Neuronal stem cell (in vitro differentiated cells): ENCODE measurements around the gene SHMT2.
A peak's percentile ranks its signal among the peaks of the same experiment; 100 is the strongest.

ENCODE experiments used
- DNase-seq: peaks from one replicate; pipeline ENCODE4 v3.0.0-alpha.2; 2013; ENCODE audit warnings: low spot score
- H2AFZ ChIP-seq: one replicate; pipeline ENCODE4 v1.6.1; 2013; ENCODE audit warnings: mild to moderate bottlenecking, low read length, inconsistent platforms
- H2AK5ac ChIP-seq: 2 replicates; pipeline ENCODE4 v1.6.1; 2013; ENCODE audit warnings: low read depth, mild to moderate bottlenecking, inconsistent platforms, low read length, moderate library complexity, mixed read lengths
- H2BK120ac ChIP-seq: 2 replicates; pipeline ENCODE4 v1.6.1; 2013; ENCODE audit warnings: low read depth, mild to moderate bottlenecking, inconsistent platforms, low read length, moderate library complexity, mixed read lengths
- H2BK12ac ChIP-seq: one replicate; pipeline ENCODE4 v1.6.1; 2013; ENCODE audit warnings: low read length, inconsistent platforms
- H2BK15ac ChIP-seq: 2 replicates; pipeline ENCODE4 v1.6.1; 2013; ENCODE audit warnings: mild to moderate bottlenecking, low read length, inconsistent platforms, mixed read lengths
- H2BK5ac ChIP-seq: one replicate; pipeline ENCODE4 v1.6.1; 2013; ENCODE audit warnings: inconsistent platforms, mild to moderate bottlenecking, low read length, moderate library complexity
- H3K14ac ChIP-seq: one replicate; pipeline ENCODE4 v1.6.1; 2013; ENCODE audit warnings: low read length, inconsistent platforms
- H3K18ac ChIP-seq: 2 replicates; pipeline ENCODE4 v1.6.1; 2013; ENCODE audit warnings: low read length, inconsistent platforms
- H3K23ac ChIP-seq: 2 replicates; pipeline ENCODE4 v1.6.1; 2013; ENCODE audit warnings: low read depth, mild to moderate bottlenecking, mixed read lengths, low read length, inconsistent platforms; ENCODE audit not compliant: poor library complexity
- H3K27ac ChIP-seq: replicated peaks from 3 replicates; pipeline ENCODE4 v1.5.1; 2013; ENCODE audit warnings: low read length, inconsistent platforms
- H3K27me3 ChIP-seq, 3 experiments: 2 replicates each; pipeline ENCODE4 v1.6.1; 2013; ENCODE audit warnings: low read length in 3 of 3, mild to moderate bottlenecking in 2 of 3, inconsistent platforms in 1 of 3, low read depth in 1 of 3, mixed read lengths in 1 of 3, moderate library complexity in 1 of 3; ENCODE audit not compliant: control insufficient read depth in 3 of 3, insufficient read depth in 3 of 3
- H3K36me3 ChIP-seq, 2 donors: replicated peaks in 1 of 2; 2 replicates each; pipeline ENCODE4 v1.6.1; 2013; ENCODE audit warnings: low read length in 2 of 2; ENCODE audit not compliant: control insufficient read depth in 2 of 2, insufficient read depth in 2 of 2
- H3K4ac ChIP-seq: 2 replicates; pipeline ENCODE4 v1.6.1; 2013; ENCODE audit warnings: inconsistent platforms, mild to moderate bottlenecking, low read length, moderate library complexity
- H3K4me1 ChIP-seq, 2 donors: 1 replicate in 1 of 2; 2 replicates in 1 of 2; pipeline ENCODE4 v1.6.1; 2013; ENCODE audit warnings: low read length in 2 of 2, low read depth in 1 of 2; ENCODE audit not compliant: control insufficient read depth in 2 of 2, insufficient read depth in 1 of 2
- H3K4me2 ChIP-seq: one replicate; pipeline ENCODE4 v1.6.1; 2013; ENCODE audit warnings: mild to moderate bottlenecking, low read length, inconsistent platforms; ENCODE audit not compliant: insufficient read depth, poor library complexity, severe bottlenecking
- H3K4me3 ChIP-seq, 2 donors: 2 replicates each; pipeline ENCODE4 v1.5.1; 2013; ENCODE audit warnings: low read length in 2 of 2, mild to moderate bottlenecking in 2 of 2, inconsistent platforms in 1 of 2, moderate library complexity in 1 of 2
- H3K79me1 ChIP-seq: one replicate; pipeline ENCODE4 v1.6.1; 2013; ENCODE audit warnings: low read depth, mild to moderate bottlenecking, inconsistent platforms, low read length, moderate library complexity
- H3K9ac ChIP-seq: one replicate; pipeline ENCODE4 v1.6.1; 2013; ENCODE audit warnings: mild to moderate bottlenecking, low read depth, low read length, inconsistent platforms; ENCODE audit not compliant: poor library complexity
- H3K9me3 ChIP-seq, 2 donors: replicated peaks in 1 of 2; 2 replicates each; pipeline versions ENCODE3 to v1.6.1; 2013; ENCODE audit warnings: low read length in 2 of 2, mild to moderate bottlenecking in 2 of 2, inconsistent platforms in 1 of 2, low read depth in 1 of 2, mixed read lengths in 1 of 2, moderate library complexity in 1 of 2; ENCODE audit not compliant: control insufficient read depth in 2 of 2, insufficient read depth in 1 of 2
- H4K8ac ChIP-seq: one replicate; pipeline ENCODE4 v1.6.1; 2013; ENCODE audit warnings: low read depth, mild to moderate bottlenecking, inconsistent platforms, low read length, moderate library complexity
- H4K91ac ChIP-seq: one replicate; pipeline ENCODE4 v1.6.1; 2013; ENCODE audit warnings: low read length, low read depth, mild to moderate bottlenecking, inconsistent platforms; ENCODE audit not compliant: poor library complexity
- WGBS, 2 donors: extraction: QIAGEN DNeasy Blood & Tissue Kit; methylation state at CpG; one replicate each; pipeline ENCODE4 v1.1.7; 2013; ENCODE audit warnings: missing lambda C conversion rate in 2 of 2, mixed read lengths in 1 of 2; ENCODE audit not compliant: insufficient read length in 2 of 2, insufficient replicate concordance in 1 of 2; ENCODE audit errors: extremely low coverage in 2 of 2; 5-methylcytosine and 5-hydroxymethylcytosine counted together

SHMT2 gene

DNA sequence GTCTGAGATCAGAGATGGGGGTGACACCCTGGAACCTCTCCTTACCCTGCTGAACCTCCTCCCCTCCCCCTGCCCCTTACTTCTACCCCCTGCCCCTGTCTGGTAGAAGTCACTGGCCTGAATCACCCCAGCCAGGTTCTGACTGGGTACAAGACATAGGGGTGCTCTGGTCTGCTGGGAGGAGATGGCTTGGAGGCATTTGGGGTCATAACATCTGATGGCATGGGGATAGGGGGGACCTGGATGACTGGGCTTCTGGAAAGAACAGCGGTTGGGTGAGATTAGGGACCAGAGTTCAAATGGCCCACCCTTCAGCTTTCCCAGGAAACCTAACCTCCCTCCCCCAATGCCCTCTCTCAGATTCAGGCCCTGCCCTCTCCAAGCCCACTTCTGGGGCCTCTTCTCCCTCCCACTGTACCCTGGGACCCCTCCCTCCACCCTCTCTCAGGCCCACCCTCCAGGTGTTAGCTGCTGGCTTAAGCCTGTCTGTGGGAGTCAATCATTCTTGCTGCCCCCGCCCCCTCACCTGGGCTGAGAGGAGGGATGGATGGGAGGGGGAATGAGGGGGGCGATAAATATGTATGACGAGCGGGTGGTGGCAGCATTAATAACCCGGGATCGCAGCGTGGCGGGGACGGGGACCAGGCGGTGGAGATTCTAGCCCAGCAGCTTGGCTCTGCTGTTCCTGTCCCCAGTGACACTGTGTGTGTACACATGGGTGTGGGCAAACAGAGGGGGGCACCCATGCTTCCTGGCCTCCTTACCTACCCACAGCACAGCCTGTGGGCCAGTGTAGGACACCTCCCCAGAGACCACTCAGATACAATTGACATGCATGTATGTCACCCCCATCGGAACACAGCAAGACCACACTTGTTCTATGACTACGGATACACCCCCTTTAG is 7.0 kb upstream of the SHMT2 start:
- DNase-seq, result no peak
- no peak overlapping the region for H2AFZ ChIP-seq
- no peak overlapping the region for H4K8ac ChIP-seq
- H2BK5ac ChIP-seq, result no peak overlapping the region
- no peak overlapping the region for H3K4ac ChIP-seq
- H3K14ac ChIP-seq, result no peak overlapping the region
- H3K4me1 ChIP-seq, result peaks cover 23 to 31% of the 10 kb centered on the region in 2 donors
- no peak overlapping the region for H2BK12ac ChIP-seq
- WGBS, 2 donors, result no CpG with 5 or more reads among the region's 13 CpGs
- H3K27me3 ChIP-seq, result peaks cover 49 to 98% (median 96%) of the 10 kb centered on the region in 3 experiments
- no peak overlapping the region for H3K27ac ChIP-seq
- H4K91ac ChIP-seq, result no peak overlapping the region
- H2BK120ac ChIP-seq, result no peak overlapping the region
- peak overlapping the region; percentile 54 for H3K18ac ChIP-seq
- no peak overlapping the region for H3K4me2 ChIP-seq
- H3K4me3 ChIP-seq, result no peak overlapping the region
- peaks cover 0 to 4% of the 10 kb centered on the region in 2 donors for H3K9me3 ChIP-seq
- no peak overlapping the region for H2AK5ac ChIP-seq
- H3K9ac ChIP-seq, result no peak overlapping the region
- no peaks in the 10 kb centered on the region for H3K36me3 ChIP-seq
- H3K23ac ChIP-seq, result no peak overlapping the region
- no peaks in the 10 kb centered on the region for H3K79me1 ChIP-seq
- H2BK15ac ChIP-seq, result no peak overlapping the region

DNA sequence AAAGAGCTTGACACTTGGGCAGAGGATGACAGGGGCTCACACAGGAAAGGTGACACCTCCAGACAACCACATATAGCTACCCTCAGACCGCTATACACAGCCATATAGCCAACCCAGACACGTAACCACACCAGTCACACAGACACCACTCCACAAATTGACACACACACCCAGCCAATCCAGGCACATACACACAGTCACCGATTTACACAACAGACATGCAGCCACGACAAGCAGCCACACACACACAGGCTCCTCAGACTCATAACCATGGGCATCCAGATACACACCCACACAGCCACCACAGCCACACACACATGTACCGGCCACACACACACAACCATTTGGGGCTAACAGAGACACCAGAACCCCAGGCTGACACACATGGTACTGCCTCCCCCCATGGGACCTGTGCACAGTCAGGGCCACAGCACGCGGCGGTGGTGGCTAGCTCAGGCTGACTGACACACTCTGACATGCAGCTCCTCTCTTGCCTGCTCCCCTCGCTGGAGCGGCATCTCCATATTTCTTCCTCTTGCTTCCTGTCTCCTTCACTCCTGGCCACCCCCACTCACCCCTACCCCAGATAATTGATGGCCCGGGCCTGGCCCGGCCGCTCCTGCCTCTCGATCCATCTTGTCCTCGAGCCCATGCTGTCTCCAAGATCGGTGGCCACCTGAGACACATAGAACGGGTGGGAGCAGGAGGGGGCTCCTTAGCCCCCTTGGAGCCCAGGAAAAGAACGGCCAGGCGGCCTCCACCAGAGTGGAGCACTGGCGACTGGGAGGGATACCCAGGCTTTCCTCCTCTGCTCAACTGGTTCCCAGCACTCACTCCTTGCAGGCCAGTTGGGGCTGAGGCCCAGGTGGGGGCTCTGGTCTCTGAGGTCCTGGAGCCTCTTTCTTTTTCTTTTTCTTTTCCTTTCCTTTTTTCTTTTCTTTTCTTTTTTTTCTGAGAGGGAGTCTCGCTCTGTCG is 6.0 kb upstream of the SHMT2 start:
- Histone ChIP-seq H3K27ac (no peak overlapping the region), H3K18ac (no peak overlapping the region), H3K27me3 (peaks cover 42 to 91% (median 91%) of the 10 kb centered on the region in 3 experiments), H2BK15ac (no peak overlapping the region), H3K4me2 (no peak overlapping the region), H3K23ac (peak overlapping the region; percentile 14), H4K91ac (no peak overlapping the region), H3K36me3 (no peaks in the 10 kb centered on the region), H2AK5ac (peak overlapping the region; percentile 10), H3K4me1 (peaks cover 21 to 32% of the 10 kb centered on the region in 2 donors), H3K4me3 (no peak overlapping the region), H2AFZ (no peak overlapping the region), H2BK120ac (no peak overlapping the region), H3K14ac (no peak overlapping the region), H2BK5ac (no peak overlapping the region), H2BK12ac (no peak overlapping the region), H3K79me1 (no peaks in the 10 kb centered on the region), H4K8ac (no peak overlapping the region), H3K9ac (no peak overlapping the region), H3K9me3 (peaks cover 0 to 4% of the 10 kb centered on the region in 2 donors), H3K4ac (no peak overlapping the region)
- WGBS, 2 donors, result no CpG with 5 or more reads among the region's 22 CpGs
- no peak for DNase-seq

DNA sequence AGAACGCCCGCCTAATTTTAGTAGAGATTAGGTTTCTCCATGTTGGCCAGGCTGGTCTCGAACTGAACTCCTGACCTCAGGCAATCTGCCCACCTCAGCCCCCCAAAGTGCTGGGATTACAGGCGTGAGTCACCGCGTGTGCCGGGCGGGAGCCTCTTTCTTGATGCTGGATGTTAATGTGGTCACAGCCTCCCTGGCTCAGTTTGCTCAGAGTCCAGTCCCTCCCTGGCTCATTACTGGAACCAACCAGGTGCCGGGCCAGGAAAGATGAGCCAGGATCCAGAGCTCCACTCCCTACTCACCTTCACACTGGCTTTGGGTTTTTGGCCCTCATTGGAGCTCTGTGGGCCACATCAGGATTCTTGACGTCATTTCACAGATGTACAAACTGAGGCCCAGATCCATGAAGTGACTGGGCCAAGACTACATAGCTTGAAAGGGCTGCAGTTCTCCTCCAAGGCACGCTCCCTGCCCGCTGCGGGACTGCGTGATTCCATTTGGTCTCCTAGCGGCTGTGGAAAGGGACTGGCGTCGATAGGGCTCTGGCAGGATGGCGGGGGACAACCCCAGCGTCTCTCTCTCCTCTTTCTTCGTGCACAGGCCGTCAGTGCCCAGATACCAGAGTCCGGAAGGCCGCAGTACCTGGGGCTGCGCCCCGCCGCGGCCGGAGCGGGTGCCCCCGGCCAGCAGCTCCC is 5.1 kb upstream of the SHMT2 start:
- Histone ChIP-seq H2AFZ (no peak overlapping the region), H2BK15ac (peak overlapping the region; percentile 55), H3K23ac (peak overlapping the region; percentile 60), H3K4me2 (no peak overlapping the region), H3K27ac (no peak overlapping the region), H3K9ac (no peak overlapping the region), H2BK5ac (no peak overlapping the region), H3K4ac (no peak overlapping the region), H3K36me3 (no peaks in the 10 kb centered on the region), H2AK5ac (peak overlapping the region; percentile 37), H4K8ac (no peak overlapping the region), H2BK120ac (no peak overlapping the region), H2BK12ac (peak overlapping the region; percentile 87), H3K18ac (peak overlapping the region; percentile 62), H3K4me1 (peaks cover 26 to 34% of the 10 kb centered on the region in 2 donors), H3K27me3 (peaks cover 40 to 86% (median 82%) of the 10 kb centered on the region in 3 experiments), H3K4me3 (no peak overlapping the region), H3K14ac (no peak overlapping the region), H3K79me1 (no peaks in the 10 kb centered on the region), H3K9me3 (peaks cover 0 to 4% of the 10 kb centered on the region in 2 donors), H4K91ac (no peak overlapping the region)
- DNase-seq, result no peak
- WGBS, 2 donors, result no CpG with 5 or more reads among the region's 30 CpGs
